Activated CD8-positive, alpha-beta T cell treated with anti-CD3 and anti-CD28 coated beads, Interleukin-2, amount 10 ng/mL, durations not matched to agents 7 days and 5 days (primary cell): Measurements from ENCODE around the gene PAQR4. TPM values are rescaled to one million over a fixed set of nuclear protein-coding genes. Genes with fewer than 3 reads are reported as not detected.
"Not testable (repeated sequence)": the region's sequence is repeated elsewhere in the genome, so short reads cannot be mapped to it uniquely, and the experiment has no call there.

Source experiments
- ATAC-seq: fragments of 150-1000 bp; cut with Tn5 transposase; one replicate; pipeline ENCODE4 v1.10.0; 2021; ENCODE audit warnings: moderate library complexity
- CTCF ChIA-PET: fragments of 350-600 bp; sonication (Branson Sonifier 250); formaldehyde crosslinking; loops from one replicate; lab custom pipeline; 2021; ENCODE audit warnings: antibody characterized with exemption; lab: Charles Lee
- POLR2A ChIA-PET: fragments of 350-600 bp; sonication (Branson Sonifier 250); formaldehyde crosslinking; loops from one replicate; lab custom pipeline; 2021; ENCODE audit warnings: antibody characterized with exemption; lab: Charles Lee
- DNase-seq: peaks from one replicate; pipeline ENCODE4 v3.0.0-alpha.2; 2020
- H3K27ac Mint-ChIP-seq: one replicate; pipeline ENCODE4 v1.8.0; 2021; ENCODE audit warnings: mild to moderate bottlenecking, mixed read lengths
- H3K27me3 Mint-ChIP-seq: one replicate; pipeline ENCODE4 v1.8.0; 2021; ENCODE audit warnings: low read depth, mixed read lengths
- H3K36me3 Mint-ChIP-seq: one replicate; pipeline ENCODE4 v1.8.0; 2021; ENCODE audit warnings: low read depth, mixed read lengths
- H3K4me1 Mint-ChIP-seq: one replicate; pipeline ENCODE4 v1.8.0; 2021; ENCODE audit warnings: low read depth, mixed read lengths
- H3K4me3 Mint-ChIP-seq: one replicate; pipeline ENCODE4 v1.8.0; 2021; ENCODE audit warnings: mild to moderate bottlenecking, mixed read lengths
- H3K9me3 Mint-ChIP-seq: one replicate; pipeline ENCODE4 v1.8.0; 2022; ENCODE audit warnings: mixed read lengths; ENCODE audit not compliant: insufficient read depth
- total RNA-seq, 2 experiments: library from RNA; stranded (reverse); gene quantifications; one replicate each; pipeline ENCODE4 v1.2.3, GENCODE V29; 2021

PAQR4 gene
- total RNA-seq = 10 to 100 TPM; 53.6 to 57.7 TPM

DNA sequence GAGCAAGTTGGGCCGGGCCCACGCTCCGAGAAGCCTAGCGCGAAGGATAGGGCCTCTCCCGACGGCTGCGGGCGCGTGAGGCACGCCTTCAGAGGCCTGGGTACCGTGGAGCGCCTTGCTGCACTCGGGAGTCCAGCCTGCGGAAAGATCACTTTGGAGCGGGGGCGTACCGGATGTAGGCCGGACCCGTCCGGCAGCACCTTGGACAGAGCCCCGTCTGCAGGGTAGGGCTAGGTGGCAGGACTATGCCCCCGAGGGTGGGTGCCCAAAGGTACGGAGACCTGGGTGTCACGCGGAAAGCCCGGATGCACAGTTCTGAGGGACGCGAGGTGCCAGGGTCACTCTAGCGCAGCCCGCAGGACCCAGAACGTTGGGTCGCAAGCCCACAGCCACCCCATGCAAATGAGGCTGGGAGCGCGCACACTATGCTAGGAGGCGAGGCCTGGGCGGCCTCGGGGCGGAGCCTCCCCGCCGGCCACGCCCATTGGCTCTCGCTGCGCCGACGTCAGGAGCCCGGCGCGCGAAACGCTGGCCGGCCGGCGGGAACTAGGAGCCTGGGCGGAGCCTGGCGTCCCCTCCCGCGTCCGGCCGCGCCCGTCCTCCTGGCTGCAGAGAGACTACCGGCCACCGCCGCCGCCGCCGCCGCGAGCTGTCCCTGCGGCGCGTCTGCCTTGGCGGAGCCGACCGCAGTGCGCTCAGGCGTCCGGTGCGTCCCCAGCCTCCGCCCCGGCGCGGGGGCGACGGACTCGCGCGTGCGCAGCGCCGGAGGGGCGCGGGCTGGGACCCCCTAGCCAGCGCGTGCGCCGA, at the start of gene PAQR4:
Gene PAQR4, plus strand, starts transcription at position 611 of the 807 bp plus-strand sequence. CDS start 327 bp downstream, outside the sequence.
- H3K36me3 Mint-ChIP-seq = peaks cover 13% of the 10 kb centered on the region
- CTCF ChIA-PET = interaction anchor here (0.7 to 2.4 kb wide), 6 partner anchors 9 to 86 kb away, joined by 4 to 16 read pairs (median 8); partner anchors contain the start of genes FLYWCH2 and PKMYT1
- no peaks in the 10 kb centered on the region for H3K9me3 Mint-ChIP-seq
- ATAC-seq (peak; percentile 76), DNase-seq (peak; percentile 87)
- peaks cover 46% of the 10 kb centered on the region for H3K4me1 Mint-ChIP-seq
- H3K27ac Mint-ChIP-seq = peak within 1 kb of the TSS; percentile 74
- peak within 1 kb of the TSS; percentile 79 for H3K4me3 Mint-ChIP-seq
- POLR2A ChIA-PET = interaction anchor here (0.6 to 2.0 kb wide), 6 partner anchors 9 to 997 kb away, joined by 3 to 30 read pairs (median 6); partner anchors contain the start of genes PKMYT1 and TBL3
- H3K27me3 Mint-ChIP-seq = peaks cover 19% of the 10 kb centered on the region

DNA sequence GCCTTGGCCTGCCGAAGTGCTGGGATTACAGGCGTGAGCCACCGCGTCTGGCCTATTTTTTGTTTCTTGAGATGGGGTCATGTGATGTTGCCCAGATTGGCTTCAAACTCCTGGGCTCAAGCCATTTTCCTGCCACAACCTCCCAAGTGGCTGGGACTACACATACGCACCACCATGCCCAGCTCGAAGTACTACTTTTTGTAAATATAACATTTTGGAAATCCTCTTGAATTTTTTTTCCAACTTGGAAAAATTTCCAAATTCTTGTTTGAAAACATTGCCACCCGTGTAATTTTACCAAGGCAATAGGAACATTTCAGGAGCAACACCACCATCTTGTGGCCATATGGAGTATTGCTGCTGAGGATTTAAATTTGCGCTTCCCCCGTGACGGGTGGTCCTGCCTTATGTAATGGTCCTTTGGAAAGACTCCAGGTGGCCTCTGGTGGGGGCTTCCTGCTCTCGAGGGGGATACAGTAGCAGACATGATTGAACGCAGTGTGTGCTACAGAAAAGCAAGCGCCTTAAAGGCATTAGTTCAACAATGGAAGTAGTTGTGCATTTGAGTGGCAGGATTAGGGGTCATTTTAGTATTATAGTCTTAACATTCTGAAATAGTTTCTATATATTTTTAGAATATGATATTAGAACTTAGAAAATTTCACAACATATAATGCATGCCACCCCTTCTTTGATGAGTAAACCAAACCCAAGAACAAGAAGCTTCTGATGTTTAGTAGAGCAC, 49.5 kb upstream of the PAQR4 start:
- CTCF ChIA-PET = interaction anchor here (0.8 to 3.4 kb wide), 24 partner anchors 8 to 142 kb away, joined by 3 to 17 read pairs (median 4); partner anchors contain the start of genes FLYWCH1 and FLYWCH2
- peak; percentile 76 for DNase-seq
- Mint-ChIP-seq H3K9me3 (no peaks in the 10 kb centered on the region), H3K27ac (peak overlapping the region; percentile 52), H3K4me1 (peaks cover 11% of the 10 kb centered on the region), H3K36me3 (peaks cover 22% of the 10 kb centered on the region), H3K4me3 (no peak overlapping the region), H3K27me3 (no peaks in the 10 kb centered on the region)
- POLR2A ChIA-PET = no interaction called here
- no peak for ATAC-seq

DNA sequence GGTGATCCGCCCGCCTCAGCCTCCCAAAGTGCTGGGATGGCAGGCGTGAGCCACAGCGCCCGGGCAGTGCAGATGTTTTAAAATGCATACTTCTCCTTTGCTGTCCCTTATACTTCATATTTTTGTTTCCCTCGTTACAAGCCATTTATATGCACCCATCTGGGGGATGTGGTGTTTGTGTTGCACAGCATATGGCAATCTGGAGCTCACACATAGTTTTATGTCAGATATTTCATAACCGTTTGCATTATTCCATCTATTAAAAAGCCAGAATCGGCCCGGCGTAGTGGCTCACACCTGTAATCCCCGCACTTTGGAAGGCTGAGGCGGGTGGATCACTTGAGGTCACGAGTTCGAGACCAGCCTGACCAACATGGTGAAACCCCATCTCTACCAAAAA, 45.7 kb upstream of the PAQR4 start:
- CTCF ChIA-PET = no interaction called here

DNA sequence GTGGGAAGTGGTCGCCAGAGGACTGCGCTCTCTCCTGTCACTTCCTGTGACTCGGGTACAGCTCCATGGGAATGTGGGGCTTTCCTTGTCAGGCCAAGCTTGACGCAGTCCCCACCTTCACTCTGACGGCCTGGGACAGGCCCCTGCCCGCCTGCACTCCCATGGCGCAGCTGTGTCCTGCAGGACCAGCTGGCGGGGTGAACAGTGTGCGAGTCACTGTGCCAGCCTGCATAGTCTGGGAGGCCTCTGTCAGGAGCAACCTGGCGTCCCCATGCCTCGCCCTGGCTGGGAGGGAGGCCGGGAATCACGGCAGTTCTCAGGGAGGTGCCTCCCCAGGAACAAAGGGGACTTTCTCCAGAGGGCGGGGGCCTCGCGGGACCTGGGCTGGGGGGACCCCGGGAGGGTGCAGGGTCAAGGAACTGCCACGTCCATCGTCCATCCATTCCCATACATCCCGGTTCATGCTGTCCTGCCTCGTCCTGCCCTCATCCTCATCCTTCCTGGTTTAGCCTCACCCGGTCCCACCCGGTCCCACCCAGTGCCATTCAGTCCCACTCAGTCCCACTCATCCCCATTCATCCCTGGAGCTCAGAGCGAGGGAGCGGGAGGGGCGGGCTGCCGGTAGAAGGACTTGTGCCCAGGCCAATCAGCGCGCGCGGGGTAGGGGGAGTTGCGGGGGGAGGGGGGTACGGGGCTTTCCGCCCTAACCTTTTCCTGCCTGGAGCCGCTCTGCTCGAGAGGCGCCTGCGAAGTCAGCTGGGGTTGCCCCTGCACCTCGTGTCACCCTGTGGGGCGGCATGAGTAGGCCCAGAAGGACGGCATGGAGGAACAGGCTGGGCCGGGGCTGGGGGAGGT, 44.0 kb upstream of the PAQR4 start:
- ChIA-PET CTCF (interaction anchor here (0.6 to 1.3 kb wide), 3 partner anchors 50 to 541 kb away, joined by 3 read pairs; no protein-coding TSS in a partner anchor), POLR2A (no interaction called here)
- Mint-ChIP-seq H3K27ac (no peak overlapping the region), H3K27me3 (no peaks in the 10 kb centered on the region), H3K9me3 (no peaks in the 10 kb centered on the region), H3K36me3 (peaks cover 4% of the 10 kb centered on the region), H3K4me3 (no peak overlapping the region), H3K4me1 (peaks cover 14% of the 10 kb centered on the region)
- ATAC-seq = no peak
- DNase-seq = no peak

More for the DNA sequence above, 45.7 kb upstream of the PAQR4 start:
- Mint-ChIP-seq H3K27me3 (no peaks in the 10 kb centered on the region), H3K9me3 (no peaks in the 10 kb centered on the region), H3K4me3 (no peak overlapping the region), H3K27ac (no peak overlapping the region), H3K36me3 (peaks cover 9% of the 10 kb centered on the region), H3K4me1 (peaks cover 20% of the 10 kb centered on the region)
- POLR2A ChIA-PET = interaction anchor here (0.6 kb wide), 1 partner anchor 12 kb away, joined by 3 read pairs; no protein-coding TSS in a partner anchor
- DNase-seq (no peak), ATAC-seq (no peak)

DNA sequence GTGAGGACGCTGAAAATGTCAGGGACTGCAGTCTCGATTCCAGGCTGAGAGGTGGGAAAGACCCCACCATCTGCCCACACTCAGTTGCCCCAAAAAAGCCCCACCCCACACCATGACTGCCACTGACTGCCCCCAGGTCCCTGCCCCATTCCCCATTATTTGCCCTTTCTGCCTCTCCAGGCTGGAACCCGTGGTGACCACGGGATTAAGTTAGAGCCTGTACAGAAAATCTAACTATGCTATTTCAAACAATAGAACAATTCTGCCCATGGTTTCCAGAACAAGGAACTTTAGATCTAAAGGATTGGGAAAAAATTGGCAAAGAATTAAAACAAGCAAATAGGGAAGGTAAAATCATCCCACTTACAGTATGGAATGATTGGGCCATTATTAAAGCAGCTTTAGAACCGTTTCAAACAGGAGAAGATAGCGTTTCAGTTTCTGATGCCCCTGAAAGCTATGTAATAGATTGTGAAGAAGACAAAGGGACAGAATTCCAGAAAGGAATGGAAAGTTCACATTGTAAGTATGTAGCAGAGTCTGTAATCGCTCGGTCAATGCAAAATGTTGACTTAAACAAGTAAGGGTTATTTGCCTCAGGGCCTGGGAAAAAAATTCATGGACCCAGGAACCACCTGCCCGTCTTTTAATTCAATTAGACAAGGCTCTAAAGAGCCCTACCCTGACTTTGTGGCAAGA, 43.0 kb upstream of the PAQR4 start:
- no peaks in the 10 kb centered on the region for H3K9me3 Mint-ChIP-seq
- peaks cover 4% of the 10 kb centered on the region for H3K36me3 Mint-ChIP-seq
- POLR2A ChIA-PET = no interaction called here
- ATAC-seq (no peak), DNase-seq (no peak)
- CTCF ChIA-PET = interaction anchor here (0.6 to 2.3 kb wide), 26 partner anchors 10 to 204 kb away, joined by 3 to 32 read pairs (median 5); partner anchors contain the start of genes FLYWCH1, FLYWCH2, KREMEN2 and PRSS41
- no peak overlapping the region for H3K27ac Mint-ChIP-seq
- peaks cover 14% of the 10 kb centered on the region for H3K4me1 Mint-ChIP-seq
- no peak overlapping the region for H3K4me3 Mint-ChIP-seq
- no peaks in the 10 kb centered on the region for H3K27me3 Mint-ChIP-seq

DNA sequence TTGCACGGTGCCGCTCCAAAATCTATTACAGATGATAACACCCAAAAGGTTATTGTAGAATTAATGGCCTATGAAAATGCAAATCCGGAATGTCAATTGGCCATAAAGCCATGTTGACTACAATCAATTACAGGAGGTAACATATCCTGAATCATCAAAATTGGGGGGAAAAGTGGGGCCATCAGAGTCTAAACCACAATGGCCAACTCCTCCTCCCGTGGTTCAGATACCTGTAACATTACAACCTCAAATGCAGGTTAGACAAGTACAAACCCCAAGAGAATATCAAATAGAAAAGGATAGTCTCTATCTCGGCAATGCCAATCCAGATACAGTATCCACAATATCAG, 42.5 kb upstream of the PAQR4 start:
- Mint-ChIP-seq H3K27ac (no peak overlapping the region), H3K4me3 (no peak overlapping the region), H3K9me3 (no peaks in the 10 kb centered on the region), H3K36me3 (peaks cover 4% of the 10 kb centered on the region), H3K4me1 (peaks cover 14% of the 10 kb centered on the region), H3K27me3 (no peaks in the 10 kb centered on the region)
- CTCF ChIA-PET = interaction anchor here (0.6 to 2.3 kb wide), 30 partner anchors 10 to 203 kb away, joined by 3 to 32 read pairs (median 5); partner anchors contain the start of genes FLYWCH1, FLYWCH2, KREMEN2 and PRSS41
- POLR2A ChIA-PET = no interaction called here
- no peak for DNase-seq
- no peak for ATAC-seq

DNA sequence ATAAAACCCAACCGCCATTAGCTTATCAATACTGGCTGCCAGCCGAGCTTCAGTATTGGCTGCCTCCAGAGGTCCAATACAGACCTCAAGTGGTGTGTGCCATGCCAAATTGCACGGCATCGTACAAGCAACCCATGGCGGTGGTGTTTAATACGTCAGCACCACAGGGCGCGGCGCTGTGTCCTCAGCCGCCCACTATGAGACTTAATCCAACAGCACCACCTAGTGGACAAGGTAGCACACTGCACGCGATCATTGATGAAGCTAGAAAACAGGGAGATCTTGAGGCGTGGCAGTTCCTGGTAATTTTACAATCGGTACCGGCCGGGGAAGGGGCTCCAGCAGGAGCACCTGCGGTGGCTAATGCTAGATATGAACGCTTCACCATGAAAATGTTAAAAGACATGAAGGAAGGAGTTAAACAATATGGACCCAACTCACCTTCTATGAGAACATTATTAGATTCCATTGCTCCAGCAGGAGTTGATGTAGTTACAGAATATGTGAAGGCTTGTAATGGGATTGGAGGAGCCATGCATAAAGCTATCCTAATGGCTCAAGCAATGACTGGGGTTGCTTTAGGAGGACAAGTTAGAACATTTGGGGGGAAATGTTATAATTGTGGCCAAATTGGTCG, 42.0 kb upstream of the PAQR4 start:
- H3K36me3 Mint-ChIP-seq = peaks cover 4% of the 10 kb centered on the region
- DNase-seq = peak; percentile 93
- H3K27me3 Mint-ChIP-seq = no peaks in the 10 kb centered on the region
- peak; percentile 99 for ATAC-seq
- CTCF ChIA-PET = interaction anchor here (0.6 to 2.3 kb wide), 34 partner anchors 10 to 203 kb away, joined by 3 to 32 read pairs (median 4); partner anchors contain the start of genes FLYWCH1, FLYWCH2, KREMEN2 and PKMYT1
- H3K4me3 Mint-ChIP-seq = no peak overlapping the region
- POLR2A ChIA-PET = interaction anchor here (0.7 kb wide), 1 partner anchor 15 kb away, joined by 3 read pairs; the partner anchor contains the start of gene FLYWCH1
- H3K9me3 Mint-ChIP-seq = no peaks in the 10 kb centered on the region
- peaks cover 14% of the 10 kb centered on the region for H3K4me1 Mint-ChIP-seq
- H3K27ac Mint-ChIP-seq = peak overlapping the region; percentile 2

DNA sequence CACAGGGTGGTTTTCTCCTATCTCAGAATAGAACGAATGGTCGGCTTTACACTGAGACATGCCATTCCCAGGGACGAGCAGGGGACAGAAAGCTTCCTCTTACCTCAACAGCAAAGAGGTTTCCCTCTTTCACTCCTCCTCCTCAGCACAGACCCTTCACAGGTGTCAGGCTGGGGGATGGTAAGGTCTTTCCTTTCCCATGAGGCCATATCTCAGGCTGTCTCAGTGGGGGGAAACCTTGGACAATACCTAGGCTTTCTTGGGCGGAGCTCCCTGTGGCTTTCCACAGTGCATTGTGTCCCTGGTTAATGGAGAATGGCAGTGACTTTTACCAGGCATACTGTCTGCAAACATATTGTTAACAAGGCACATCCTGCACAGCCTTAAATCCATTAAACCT, 41.0 kb upstream of the PAQR4 start:
- POLR2A ChIA-PET, H3K27me3 Mint-ChIP-seq: not testable (repeated sequence)

DNA sequence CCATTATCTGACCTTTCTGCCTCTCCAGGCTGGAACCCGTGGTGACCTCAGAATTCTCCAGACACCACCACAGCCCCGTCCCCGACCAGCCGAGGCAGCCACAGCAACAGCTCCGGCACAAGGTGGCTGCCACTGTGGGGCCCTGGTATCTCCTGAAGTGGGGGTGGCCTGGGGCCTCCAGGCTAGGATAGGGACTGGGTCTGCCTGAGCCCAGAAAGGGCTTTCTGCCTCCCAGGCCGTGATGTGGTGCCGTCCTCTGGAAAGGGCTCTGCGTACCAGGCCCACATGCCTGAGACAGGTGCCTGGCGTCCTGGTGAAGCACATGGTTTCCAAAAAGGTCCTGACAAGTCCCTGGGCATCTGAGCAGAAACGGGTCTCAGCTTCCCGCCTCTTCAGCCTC, 40.4 kb upstream of the PAQR4 start:
- ATAC-seq = no peak
- DNase-seq = no peak
- POLR2A ChIA-PET = no interaction called here
- CTCF ChIA-PET = interaction anchor here (1.7 kb wide), 1 partner anchor 60 kb away, joined by 5 read pairs; no protein-coding TSS in a partner anchor
- peaks cover 14% of the 10 kb centered on the region for H3K4me1 Mint-ChIP-seq
- peaks cover 3% of the 10 kb centered on the region for H3K36me3 Mint-ChIP-seq
- H3K9me3 Mint-ChIP-seq = no peaks in the 10 kb centered on the region
- H3K4me3 Mint-ChIP-seq = no peak overlapping the region
- H3K27ac Mint-ChIP-seq = no peak overlapping the region
- H3K27me3 Mint-ChIP-seq = no peaks in the 10 kb centered on the region

More for the DNA sequence above, 41.0 kb upstream of the PAQR4 start:
- CTCF ChIA-PET = interaction anchor here (1.1 kb wide), 1 partner anchor 52 kb away, joined by 4 read pairs; no protein-coding TSS in a partner anchor
- not testable (repeated sequence) for H3K9me3 Mint-ChIP-seq, ATAC-seq, H3K27ac Mint-ChIP-seq, H3K36me3 Mint-ChIP-seq, H3K4me3 Mint-ChIP-seq, DNase-seq
- peaks cover 14% of the 10 kb centered on the region for H3K4me1 Mint-ChIP-seq

DNA sequence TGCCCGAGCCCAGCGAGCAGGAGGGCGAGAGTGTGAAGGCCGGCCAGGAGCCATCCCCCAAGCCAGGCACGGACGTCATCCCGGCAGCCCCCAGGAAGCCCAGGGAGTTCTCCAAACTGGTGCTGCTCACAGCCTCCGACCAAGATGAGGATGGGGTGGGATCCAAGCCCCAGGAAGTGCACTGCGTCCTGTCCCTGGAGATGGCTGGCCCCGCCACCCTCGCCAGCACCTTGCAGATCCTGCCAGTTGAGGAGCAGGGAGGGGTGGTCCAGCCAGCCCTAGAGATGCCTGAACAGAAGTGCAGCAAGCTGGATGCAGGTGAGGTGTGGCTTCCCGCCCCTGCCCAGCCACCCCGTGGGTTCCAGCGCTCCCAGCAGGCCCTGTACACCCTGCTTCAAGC, 39.5 kb upstream of the PAQR4 start:
- H3K4me1 Mint-ChIP-seq = peaks cover 14% of the 10 kb centered on the region
- POLR2A ChIA-PET = no interaction called here
- H3K4me3 Mint-ChIP-seq = no peak overlapping the region
- no peak for DNase-seq
- peaks cover 5% of the 10 kb centered on the region for H3K36me3 Mint-ChIP-seq
- CTCF ChIA-PET = interaction anchor here (1.7 kb wide), 1 partner anchor 61 kb away, joined by 5 read pairs; no protein-coding TSS in a partner anchor
- H3K27me3 Mint-ChIP-seq = no peaks in the 10 kb centered on the region
- H3K9me3 Mint-ChIP-seq = no peaks in the 10 kb centered on the region
- H3K27ac Mint-ChIP-seq = no peak overlapping the region
- ATAC-seq = no peak
